DMS53 (cell line): ENCODE results near the gene SLC26A2.

Experiments used
- DNase-seq: peaks from one replicate; lab custom pipeline; 2025; lab: John Stamatoyannopoulos, UW

Gene SLC26A2

GRCh38 chr5:149960272-149961185, at the start of gene SLC26A2:
TSS of gene SLC26A2 (plus strand) at chr5:149960758. CDS start at chr5:149977653, 16,895 bp downstream.
- peak; percentile 100 for DNase-seq

- no peak for DNase-seq
Observed at GRCh38 chr5:149911031-149911430, 49.5 kb upstream of the SLC26A2 start.

GRCh38 chr5:149912226-149912871, 48.2 kb upstream of the SLC26A2 start:
- DNase-seq: no peak

- no peak for DNase-seq
Observed at GRCh38 chr5:149913436-149914419, 46.8 kb upstream of the SLC26A2 start.

GRCh38 chr5:149915392-149916260, 44.9 kb upstream of the SLC26A2 start:
- no peak for DNase-seq

- DNase-seq: no peak
Observed at GRCh38 chr5:149916334-149917072, 44.1 kb upstream of the SLC26A2 start.

- no peak for DNase-seq
Observed at GRCh38 chr5:149917073-149917676, 43.4 kb upstream of the SLC26A2 start.

- DNase-seq: no peak
Observed at GRCh38 chr5:149921597-149921996, 39.0 kb upstream of the SLC26A2 start.

- no peak for DNase-seq
Observed at GRCh38 chr5:149922950-149923349, 37.6 kb upstream of the SLC26A2 start.

- DNase-seq: no peak
Observed at GRCh38 chr5:149924486-149924885, 36.1 kb upstream of the SLC26A2 start.

- DNase-seq: no peak
Observed at GRCh38 chr5:149930043-149930748, 30.4 kb upstream of the SLC26A2 start.

GRCh38 chr5:149930749-149931574, 29.6 kb upstream of the SLC26A2 start:
- no peak for DNase-seq

GRCh38 chr5:149931992-149932436, 28.5 kb upstream of the SLC26A2 start:
- peak; percentile 69 for DNase-seq

- peak; percentile 88 for DNase-seq
Observed at GRCh38 chr5:149932445-149933350, 27.9 kb upstream of the SLC26A2 start.

- no peak for DNase-seq
Observed at GRCh38 chr5:149935431-149935901, 25.1 kb upstream of the SLC26A2 start.

- DNase-seq: no peak
Observed at GRCh38 chr5:149936044-149936699, 24.4 kb upstream of the SLC26A2 start.
